Measurements from ENCODE around the gene C1R.

The C1R gene

DNA sequence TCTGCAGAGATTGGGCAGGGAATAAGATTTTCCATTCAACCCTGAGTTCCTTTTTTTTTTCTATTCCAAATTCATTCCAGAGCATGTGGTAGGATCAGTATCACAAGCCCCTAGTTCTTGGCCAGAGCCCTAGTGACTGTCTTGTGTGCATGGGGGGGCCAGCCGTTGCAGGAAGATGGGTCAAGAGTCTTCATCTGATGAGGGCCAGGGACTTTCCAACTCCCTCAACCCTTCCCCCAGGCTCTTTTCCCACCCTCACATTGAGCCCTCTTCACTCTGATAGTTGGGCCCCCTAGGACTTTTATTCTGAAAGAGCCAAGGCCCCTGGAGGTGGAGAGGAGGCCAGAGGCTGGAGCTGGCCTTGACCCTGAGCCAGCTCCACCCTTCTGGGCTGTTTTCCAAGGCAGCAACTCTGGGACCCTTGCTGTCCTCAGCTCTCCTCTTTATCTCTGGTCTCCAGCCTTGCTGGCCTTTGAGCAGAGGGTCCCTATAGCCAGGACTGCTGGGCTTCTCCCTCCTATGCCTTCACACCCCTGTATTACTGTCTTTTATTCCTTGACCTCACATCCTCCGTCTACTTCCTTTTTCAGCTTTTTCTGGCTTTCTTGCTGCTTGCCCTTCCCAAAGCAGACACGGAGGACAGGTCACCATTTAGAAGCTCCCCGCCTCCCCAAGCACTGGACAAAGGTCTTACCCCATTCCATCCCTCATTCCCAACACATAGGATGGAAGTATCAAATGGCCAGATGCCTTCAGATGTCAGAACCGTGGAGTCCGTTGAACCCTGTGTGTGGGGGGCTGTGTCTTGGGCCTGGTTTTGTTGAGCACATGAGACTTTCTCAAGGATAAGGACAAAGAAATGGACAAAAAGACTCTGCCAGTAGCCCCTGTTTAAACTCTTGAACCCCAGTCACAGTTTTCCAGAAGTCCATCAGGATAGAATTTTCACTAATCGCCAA lies 30.8 kb upstream of the C1R start:
- TF ChIP-seq EZH2phosphoT487 (conservative IDR thresholded peaks at IDR 0.05; ENCODE audit: low read length), result no peak
- no peak for TF ChIP-seq CTCF (IDR thresholded peaks at IDR 0.05; ENCODE audit: insufficient read depth, low read length, poor library complexity, severe bottlenecking)
- no peaks in the 10 kb centered on the region for H3K9me3 ChIP-seq (ENCODE audit: insufficient read depth, low read length)

DNA sequence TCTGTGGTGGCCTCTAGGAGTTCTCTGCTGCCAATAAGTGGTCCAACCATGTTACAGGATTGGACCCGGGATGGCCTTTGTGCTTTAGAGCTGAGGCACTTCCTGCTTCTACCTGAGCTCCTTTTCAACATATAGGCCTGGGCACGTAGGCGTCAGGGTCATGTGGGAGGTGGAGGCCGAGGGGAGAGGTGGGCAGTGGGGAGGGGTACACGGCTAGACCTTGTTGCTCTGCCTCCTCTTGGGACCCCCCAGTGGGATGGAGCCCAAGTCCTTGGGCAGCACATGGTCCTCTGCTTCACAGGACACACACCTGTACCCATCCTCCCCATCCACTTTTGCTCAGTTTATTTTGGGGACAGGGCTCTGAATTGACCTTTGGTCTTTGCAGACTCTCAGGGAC lies 29.1 kb upstream of the C1R start:
- Histone ChIP-seq H3K27ac (ENCODE audit: low read depth, low read length) (no peak overlapping the region), H3K9me2 (replicated peaks; ENCODE audit: insufficient read depth, low read length) (no peaks in the 10 kb centered on the region), H3K79me2 (ENCODE audit: insufficient read depth, low read length) (no peaks in the 10 kb centered on the region), H2AFZ (ENCODE audit: low read depth, low read length, severe bottlenecking) (no peak overlapping the region), H3K36me3 (ENCODE audit: low read length) (no peaks in the 10 kb centered on the region), H3K9ac (ENCODE audit: low read length) (no peak overlapping the region), H3K4me2 (ENCODE audit: low read depth, low read length, poor library complexity, severe bottlenecking) (no peak overlapping the region), H3K4me3 (ENCODE audit: insufficient read depth, low read length, poor library complexity, severe bottlenecking) (no peak overlapping the region), H4K20me1 (ENCODE audit: low read depth, low read length) (no peaks in the 10 kb centered on the region), H3K27me3 (ENCODE audit: low read length) (no peaks in the 10 kb centered on the region), H3F3A (ENCODE audit: insufficient read depth) (no peaks in the 10 kb centered on the region), H3K9me3 (ENCODE audit: insufficient read depth, low read length) (no peaks in the 10 kb centered on the region)
- TF ChIP-seq CTCF (IDR thresholded peaks at IDR 0.05; ENCODE audit: insufficient read depth, low read length, poor library complexity, severe bottlenecking) (no peak), EZH2phosphoT487 (conservative IDR thresholded peaks at IDR 0.05; ENCODE audit: low read length) (no peak)

More for the DNA sequence above, 30.8 kb upstream of the C1R start:
- Histone ChIP-seq H2AFZ (ENCODE audit: low read depth, low read length, severe bottlenecking) (no peak overlapping the region), H4K20me1 (ENCODE audit: low read depth, low read length) (no peaks in the 10 kb centered on the region), H3K4me3 (ENCODE audit: insufficient read depth, low read length, poor library complexity, severe bottlenecking) (no peak overlapping the region), H3F3A (ENCODE audit: insufficient read depth) (no peaks in the 10 kb centered on the region), H3K79me2 (ENCODE audit: insufficient read depth, low read length) (no peaks in the 10 kb centered on the region), H3K4me2 (ENCODE audit: low read depth, low read length, poor library complexity, severe bottlenecking) (no peak overlapping the region), H3K27me3 (ENCODE audit: low read length) (no peaks in the 10 kb centered on the region), H3K9ac (ENCODE audit: low read length) (no peak overlapping the region), H3K9me2 (replicated peaks; ENCODE audit: insufficient read depth, low read length) (no peaks in the 10 kb centered on the region), H3K36me3 (ENCODE audit: low read length) (no peaks in the 10 kb centered on the region), H3K27ac (ENCODE audit: low read depth, low read length) (no peak overlapping the region)

- Histone ChIP-seq H2AFZ (ENCODE audit: low read depth, low read length, severe bottlenecking) (no peak overlapping the region), H3F3A (ENCODE audit: insufficient read depth) (no peaks in the 10 kb centered on the region), H3K9me2 (replicated peaks; ENCODE audit: insufficient read depth, low read length) (no peaks in the 10 kb centered on the region), H3K27ac (ENCODE audit: low read depth, low read length) (no peak overlapping the region), H3K4me2 (ENCODE audit: low read depth, low read length, poor library complexity, severe bottlenecking) (no peak overlapping the region), H3K9ac (ENCODE audit: low read length) (no peak overlapping the region), H3K36me3 (ENCODE audit: low read length) (no peaks in the 10 kb centered on the region), H3K9me3 (ENCODE audit: insufficient read depth, low read length) (no peaks in the 10 kb centered on the region), H4K20me1 (ENCODE audit: low read depth, low read length) (no peaks in the 10 kb centered on the region), H3K27me3 (ENCODE audit: low read length) (no peaks in the 10 kb centered on the region), H3K79me2 (ENCODE audit: insufficient read depth, low read length) (no peaks in the 10 kb centered on the region), H3K4me3 (ENCODE audit: insufficient read depth, low read length, poor library complexity, severe bottlenecking) (no peak overlapping the region)
- TF ChIP-seq CTCF (IDR thresholded peaks at IDR 0.05; ENCODE audit: insufficient read depth, low read length, poor library complexity, severe bottlenecking) (no peak), EZH2phosphoT487 (conservative IDR thresholded peaks at IDR 0.05; ENCODE audit: low read length) (no peak)
These were observed 27.9 kb upstream of the C1R start for GRCh38 chr12:7120166-7120565.
